Measurements from ENCODE around the gene BRF1. TPM values are rescaled to one million over a fixed set of nuclear protein-coding genes. Genes with fewer than 3 reads are reported as not detected.

The BRF1 gene
- total and polyA plus RNA-seq, 2 of the 8 experiments (the other 6 are each of a cell fraction or from before 2014, with no cell fraction given) = 7.7 to 18.3 TPM

DNA sequence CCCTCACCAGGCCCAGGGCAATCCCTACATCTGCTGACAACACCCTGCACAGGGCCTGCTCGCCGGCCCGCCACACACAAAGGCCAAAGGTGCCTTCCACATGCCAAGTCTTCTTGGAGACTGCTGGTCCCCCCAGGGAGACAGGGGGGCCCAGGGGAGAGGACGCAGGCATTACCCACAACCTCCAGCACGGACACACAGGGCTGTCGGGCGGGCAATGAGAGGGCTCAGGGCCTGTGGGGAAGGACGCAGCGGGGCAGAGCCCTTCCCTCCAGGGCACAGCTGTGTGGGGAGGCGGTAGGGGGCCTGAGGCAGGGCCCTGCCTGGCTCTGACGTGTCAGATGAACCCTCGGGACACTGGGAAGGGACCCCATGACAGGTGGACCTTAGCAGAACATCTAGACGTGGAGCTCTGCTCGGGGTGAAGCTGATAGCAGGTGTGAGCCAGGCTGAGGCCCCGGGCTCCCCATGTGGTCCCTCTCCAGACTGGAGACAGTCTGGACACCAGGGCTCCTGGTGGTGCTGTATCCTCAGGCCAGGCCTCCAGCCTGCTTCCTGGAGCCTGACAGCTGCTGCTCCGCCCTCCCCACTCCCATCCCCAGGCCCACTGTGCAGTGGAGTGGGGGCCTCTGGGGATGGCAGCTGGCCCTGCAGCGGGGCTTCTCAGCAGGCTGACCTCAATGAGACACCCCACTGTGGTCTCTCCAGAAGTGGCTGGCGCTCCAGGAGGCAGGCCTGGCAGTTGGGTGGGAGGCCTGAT lies 88.1 kb downstream of the BRF1 start (continued):
- no peak for TF ChIP-seq CHD7 (IDR thresholded peaks at IDR 0.05; ENCODE audit: insufficient replicate concordance, low read length)
- TF ChIP-seq KDM5A (IDR thresholded peaks at IDR 0.05; ENCODE audit: low read length) = no peak
